Esophagus squamous epithelium (tissue), 4 donors: Measurements from ENCODE around the gene DRC3.

Source experiments
- POLR2A ChIP-seq, 4 donors: fragments of 450-650 bp; IDR thresholded peaks; one replicate each; pipeline ENCODE4 v1.6.1; 2017; ENCODE audit warnings: antibody characterized with exemption in 4 of 4, mild to moderate bottlenecking in 4 of 4, moderate library complexity in 3 of 4
- TF ChIP-seq, protein P1 (sequence below), 6 experiments: fragments of 450-650 bp in 4 of 6; fragments of 200-600 bp in 2 of 6; sonication (generic) in 2 of 6; IDR thresholded peaks; one replicate each; pipeline ENCODE4 v1.5.1; 2016 to 2019; ENCODE audit warnings: antibody characterized with exemption in 6 of 6, mild to moderate bottlenecking in 4 of 6, moderate library complexity in 4 of 6

DNA sequence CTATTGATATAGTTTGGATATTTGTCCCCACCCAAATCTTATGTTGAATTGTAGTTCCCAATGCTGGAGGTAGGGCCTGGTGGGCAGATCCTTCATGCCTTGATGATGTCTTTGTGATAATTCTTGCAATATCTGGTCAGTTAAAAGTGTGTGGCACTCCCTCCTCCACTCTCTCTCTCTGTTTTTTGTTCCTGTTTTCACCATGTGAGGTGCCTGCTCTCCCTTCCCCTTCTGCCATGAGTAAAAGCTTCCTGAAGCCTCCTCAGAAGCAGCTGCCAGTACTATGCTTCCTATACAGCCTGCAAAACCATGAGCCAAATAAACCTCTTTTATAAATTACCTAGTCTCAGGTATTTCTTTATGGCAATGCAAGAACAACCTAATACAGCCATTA lies 47.8 kb upstream of the DRC3 start:
- TF ChIP-seq, protein P1, sequence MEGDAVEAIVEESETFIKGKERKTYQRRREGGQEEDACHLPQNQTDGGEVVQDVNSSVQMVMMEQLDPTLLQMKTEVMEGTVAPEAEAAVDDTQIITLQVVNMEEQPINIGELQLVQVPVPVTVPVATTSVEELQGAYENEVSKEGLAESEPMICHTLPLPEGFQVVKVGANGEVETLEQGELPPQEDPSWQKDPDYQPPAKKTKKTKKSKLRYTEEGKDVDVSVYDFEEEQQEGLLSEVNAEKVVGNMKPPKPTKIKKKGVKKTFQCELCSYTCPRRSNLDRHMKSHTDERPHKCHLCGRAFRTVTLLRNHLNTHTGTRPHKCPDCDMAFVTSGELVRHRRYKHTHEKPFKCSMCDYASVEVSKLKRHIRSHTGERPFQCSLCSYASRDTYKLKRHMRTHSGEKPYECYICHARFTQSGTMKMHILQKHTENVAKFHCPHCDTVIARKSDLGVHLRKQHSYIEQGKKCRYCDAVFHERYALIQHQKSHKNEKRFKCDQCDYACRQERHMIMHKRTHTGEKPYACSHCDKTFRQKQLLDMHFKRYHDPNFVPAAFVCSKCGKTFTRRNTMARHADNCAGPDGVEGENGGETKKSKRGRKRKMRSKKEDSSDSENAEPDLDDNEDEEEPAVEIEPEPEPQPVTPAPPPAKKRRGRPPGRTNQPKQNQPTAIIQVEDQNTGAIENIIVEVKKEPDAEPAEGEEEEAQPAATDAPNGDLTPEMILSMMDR (IDR thresholded peaks at IDR 0.05) = no peak
- no peak for TF ChIP-seq POLR2A (IDR thresholded peaks at IDR 0.05)
